ENCODE results near the gene LMLN.

LMLN gene

GRCh38 chr3:198027799-198028390, 67.9 kb downstream of the LMLN start:
- no peak for TF ChIP-seq CTCF (IDR thresholded peaks at IDR 0.05; ENCODE audit: low read depth, low read length, missing control alignments)
- no peak for DNase-seq (ENCODE audit: low read depth)
- no peak overlapping the region for H3K4me3 ChIP-seq (ENCODE audit: low read depth, low read length)

- DNase-seq (ENCODE audit: low read depth): no peak
- TF ChIP-seq CTCF (IDR thresholded peaks at IDR 0.05; ENCODE audit: low read depth, low read length, missing control alignments): no peak
- H3K4me3 ChIP-seq (ENCODE audit: low read depth, low read length): no peak overlapping the region
Observed at GRCh38 chr3:198028718-198029117, 68.7 kb downstream of the LMLN start.

- H3K4me3 ChIP-seq (ENCODE audit: low read depth, low read length): no peak overlapping the region
- no peak for DNase-seq (ENCODE audit: low read depth)
- TF ChIP-seq CTCF (IDR thresholded peaks at IDR 0.05; ENCODE audit: low read depth, low read length, missing control alignments): no peak
Observed at GRCh38 chr3:198030125-198030524, 70.1 kb downstream of the LMLN start.

- TF ChIP-seq CTCF (IDR thresholded peaks at IDR 0.05; ENCODE audit: low read depth, low read length, missing control alignments): no peak
- no peak overlapping the region for H3K4me3 ChIP-seq (ENCODE audit: low read depth, low read length)
- no peak for DNase-seq (ENCODE audit: low read depth)
Observed at GRCh38 chr3:198030726-198031125, 70.7 kb downstream of the LMLN start.

GRCh38 chr3:198032039-198032936, 72.3 kb downstream of the LMLN start:
- no peak for DNase-seq (ENCODE audit: low read depth)
- H3K4me3 ChIP-seq (ENCODE audit: low read depth, low read length): no peak overlapping the region
- no peak for TF ChIP-seq CTCF (IDR thresholded peaks at IDR 0.05; ENCODE audit: low read depth, low read length, missing control alignments)

GRCh38 chr3:198043119-198043518, 83.1 kb downstream of the LMLN start:
- H3K4me3 ChIP-seq (ENCODE audit: low read depth, low read length): no peak overlapping the region
- no peak for TF ChIP-seq CTCF (IDR thresholded peaks at IDR 0.05; ENCODE audit: low read depth, low read length, missing control alignments)
- DNase-seq (ENCODE audit: low read depth): no peak

Data from GM12864 (cell line).